ENCODE results near the gene DBP. TPM values are rescaled to one million over a fixed set of nuclear protein-coding genes. Genes with fewer than 3 reads are reported as not detected.

Gene DBP
- polyA plus RNA-seq, 2 donors, result 8.9 to 13.3 TPM

DNA sequence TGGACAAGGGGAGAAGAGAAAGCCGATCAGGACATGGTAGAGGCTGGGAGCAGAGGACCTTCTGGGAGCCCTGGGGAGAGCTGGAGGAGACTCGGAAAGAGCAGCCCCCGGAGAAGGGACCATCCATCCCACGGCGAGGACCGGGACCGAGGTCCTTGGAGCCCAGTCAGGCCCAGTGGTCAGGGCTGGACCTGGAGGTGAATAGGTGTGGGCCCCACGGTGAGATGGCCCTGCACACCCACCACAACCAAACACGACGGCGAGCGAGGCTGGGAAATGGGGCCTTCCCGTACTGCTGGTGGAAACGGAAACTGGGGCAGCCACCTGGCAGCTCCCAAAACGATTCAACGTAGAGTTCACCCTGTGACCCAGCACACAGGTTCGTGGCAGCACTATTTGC lies 39.3 kb upstream of the DBP start:
- Histone ChIP-seq H3K27me3 (ENCODE audit: control insufficient read depth in 1 of 2, insufficient read depth in 2 of 2, low read length in 2 of 2) (no peaks in the 10 kb centered on the region), H3K4me3 (ENCODE audit: low read depth in 1 of 2, low read length in 2 of 2) (no peak overlapping the region), H3K4me1 (ENCODE audit: control insufficient read depth in 2 of 2, insufficient read depth in 2 of 2, low read length in 1 of 2) (peaks cover 3% of the 10 kb centered on the region in 2 donors), H3K27ac (ENCODE audit: low read depth in 2 of 2, low read length in 1 of 2) (peak overlapping the region; percentile 67 to 93), H3K9me3 (ENCODE audit: control insufficient read depth in 2 of 2, insufficient read depth in 1 of 2, low read depth in 1 of 2, low read length in 1 of 2) (no peaks in the 10 kb centered on the region), H3K36me3 (ENCODE audit: control insufficient read depth in 2 of 2, insufficient read depth in 2 of 2, low read length in 1 of 2) (no peaks in the 10 kb centered on the region)
- 84 to 88% methylated on average over 17 of the region's 17 CpGs for WGBS, 2 donors

DNA sequence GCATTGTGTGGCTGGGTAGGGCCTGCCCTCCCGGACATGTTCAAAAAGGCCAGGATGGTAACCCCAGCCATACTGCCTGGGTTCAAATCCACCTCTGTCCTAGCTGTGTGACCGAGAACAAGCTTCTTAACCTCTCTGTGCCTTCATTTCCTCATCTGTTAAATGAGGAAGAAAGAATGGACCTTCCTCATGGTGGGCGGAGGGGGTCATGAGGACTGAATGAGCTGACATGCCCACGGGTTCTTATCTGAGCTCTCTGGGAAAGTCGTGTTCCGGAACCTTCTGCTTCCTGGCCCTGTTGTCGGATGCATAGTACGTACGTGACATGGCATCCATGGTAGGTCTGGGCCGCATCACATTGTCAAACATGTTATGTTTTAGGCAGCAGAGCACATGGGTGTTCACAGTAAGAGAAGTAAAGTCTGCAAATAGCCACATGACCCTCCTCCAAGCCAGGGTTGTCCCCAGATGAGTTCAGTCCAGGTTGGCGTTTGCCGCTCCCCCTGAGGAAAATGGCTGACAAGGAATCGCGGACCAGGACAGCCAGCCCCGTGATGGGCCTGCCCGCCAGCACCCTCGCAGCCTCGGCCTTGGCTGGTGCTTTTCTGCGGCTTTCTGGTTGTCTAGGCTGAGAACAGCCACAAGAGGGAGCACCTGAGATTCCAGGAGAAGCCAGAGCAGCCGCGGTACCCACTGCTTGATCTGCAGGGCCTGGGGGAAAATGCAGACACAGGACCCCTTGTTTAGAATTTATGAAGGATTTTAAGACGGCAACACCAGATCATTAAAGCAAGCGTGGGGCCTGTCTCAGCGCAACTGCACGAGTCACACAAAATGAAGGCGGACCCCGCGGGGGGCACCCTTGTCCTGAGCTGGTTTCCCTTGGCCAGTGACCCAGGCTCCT lies 38.0 kb upstream of the DBP start:
- peaks cover 3% of the 10 kb centered on the region in 2 donors for H3K4me1 ChIP-seq (ENCODE audit: control insufficient read depth in 2 of 2, insufficient read depth in 2 of 2, low read length in 1 of 2)
- H3K27ac ChIP-seq (ENCODE audit: low read depth in 2 of 2, low read length in 1 of 2), result no peak overlapping the region
- H3K27me3 ChIP-seq (ENCODE audit: control insufficient read depth in 1 of 2, insufficient read depth in 2 of 2, low read length in 2 of 2), result no peaks in the 10 kb centered on the region
- H3K4me3 ChIP-seq (ENCODE audit: low read depth in 1 of 2, low read length in 2 of 2), result no peak overlapping the region
- WGBS, 2 donors, result 37 to 38% methylated on average over 28 of the region's 28 CpGs
- no peaks in the 10 kb centered on the region for H3K36me3 ChIP-seq (ENCODE audit: control insufficient read depth in 2 of 2, insufficient read depth in 2 of 2, low read length in 1 of 2)
- no peaks in the 10 kb centered on the region for H3K9me3 ChIP-seq (ENCODE audit: control insufficient read depth in 2 of 2, insufficient read depth in 1 of 2, low read depth in 1 of 2, low read length in 1 of 2)

DNA sequence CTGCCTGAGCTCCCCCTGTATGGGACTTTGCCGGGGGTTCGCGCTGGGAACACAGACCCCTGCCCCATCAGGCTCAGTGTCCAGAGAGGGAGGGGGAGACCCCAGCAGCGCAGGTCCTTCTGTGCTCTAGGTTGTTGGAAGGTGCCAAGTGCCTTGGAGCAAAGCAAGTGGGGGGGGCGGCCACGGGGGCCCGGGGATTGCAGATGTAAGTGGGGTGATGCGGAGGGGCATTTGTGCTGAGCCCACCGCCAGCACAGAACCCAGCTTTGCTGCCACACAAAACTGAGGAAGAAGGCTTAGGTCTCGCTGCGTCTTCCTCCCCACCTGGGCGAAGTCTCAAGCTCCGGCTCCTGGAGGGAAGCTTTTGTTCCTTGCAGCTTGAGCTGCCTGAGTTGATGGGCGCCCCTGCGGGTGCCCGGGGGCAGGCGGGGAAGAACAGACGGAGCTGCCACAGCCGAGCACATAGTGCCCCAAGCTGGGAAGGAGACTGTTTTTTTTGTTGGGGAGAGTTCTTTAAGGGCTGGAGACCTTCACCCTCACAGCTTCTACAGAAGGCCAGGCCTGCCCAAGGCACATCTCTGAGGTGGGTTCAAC lies 37.1 kb upstream of the DBP start:
- Histone ChIP-seq H3K27ac (ENCODE audit: low read depth in 2 of 2, low read length in 1 of 2) (no peak overlapping the region), H3K4me3 (ENCODE audit: low read depth in 1 of 2, low read length in 2 of 2) (no peak overlapping the region), H3K27me3 (ENCODE audit: control insufficient read depth in 1 of 2, insufficient read depth in 2 of 2, low read length in 2 of 2) (no peaks in the 10 kb centered on the region), H3K36me3 (ENCODE audit: control insufficient read depth in 2 of 2, insufficient read depth in 2 of 2, low read length in 1 of 2) (no peaks in the 10 kb centered on the region), H3K4me1 (ENCODE audit: control insufficient read depth in 2 of 2, insufficient read depth in 2 of 2, low read length in 1 of 2) (peaks cover 3% of the 10 kb centered on the region in 2 donors), H3K9me3 (ENCODE audit: control insufficient read depth in 2 of 2, insufficient read depth in 1 of 2, low read depth in 1 of 2, low read length in 1 of 2) (no peaks in the 10 kb centered on the region)
- WGBS, 2 donors, result 88 to 89% methylated on average over 19 of the region's 19 CpGs

DNA sequence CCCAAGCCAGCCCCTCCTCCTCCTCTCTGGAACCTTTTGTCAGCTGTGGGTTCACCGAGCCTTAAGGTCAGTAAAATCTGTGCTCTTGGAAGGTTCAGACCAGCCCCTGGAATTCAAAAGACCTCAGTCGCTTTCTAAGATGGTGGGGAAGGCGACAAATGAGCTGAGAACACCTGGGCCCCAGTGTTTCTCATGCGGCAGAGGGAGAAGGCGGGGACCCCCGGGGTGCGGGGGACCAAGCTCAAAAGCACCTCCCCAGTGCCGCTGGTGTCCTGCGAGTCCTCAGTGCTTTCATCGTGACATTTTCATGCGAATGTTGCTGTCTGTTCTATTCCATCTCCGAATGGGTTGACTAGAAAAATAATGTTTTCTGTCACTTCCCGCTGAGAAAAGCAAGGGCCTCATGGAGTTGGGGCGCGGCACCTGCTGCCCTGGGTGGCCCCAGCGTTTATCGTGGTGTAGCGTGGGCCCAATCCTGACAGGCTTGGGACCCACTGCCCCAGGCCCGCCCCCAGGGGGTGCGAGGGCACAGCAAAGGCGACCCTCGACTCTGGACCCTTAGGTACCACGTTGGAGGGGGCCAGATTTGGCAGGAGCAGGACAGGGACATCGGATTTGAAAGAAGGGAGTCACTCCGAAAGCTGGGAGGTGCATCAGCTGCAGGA lies 36.4 kb upstream of the DBP start:
- Histone ChIP-seq H3K4me3 (ENCODE audit: low read depth in 1 of 2, low read length in 2 of 2) (no peak overlapping the region), H3K4me1 (ENCODE audit: control insufficient read depth in 2 of 2, insufficient read depth in 2 of 2, low read length in 1 of 2) (peaks cover 3% of the 10 kb centered on the region in 2 donors), H3K27ac (ENCODE audit: low read depth in 2 of 2, low read length in 1 of 2) (no peak overlapping the region), H3K27me3 (ENCODE audit: control insufficient read depth in 1 of 2, insufficient read depth in 2 of 2, low read length in 2 of 2) (no peaks in the 10 kb centered on the region), H3K9me3 (ENCODE audit: control insufficient read depth in 2 of 2, insufficient read depth in 1 of 2, low read depth in 1 of 2, low read length in 1 of 2) (no peaks in the 10 kb centered on the region), H3K36me3 (ENCODE audit: control insufficient read depth in 2 of 2, insufficient read depth in 2 of 2, low read length in 1 of 2) (no peaks in the 10 kb centered on the region)
- 82 to 83% methylated on average over 25 of the region's 25 CpGs for WGBS, 2 donors

DNA sequence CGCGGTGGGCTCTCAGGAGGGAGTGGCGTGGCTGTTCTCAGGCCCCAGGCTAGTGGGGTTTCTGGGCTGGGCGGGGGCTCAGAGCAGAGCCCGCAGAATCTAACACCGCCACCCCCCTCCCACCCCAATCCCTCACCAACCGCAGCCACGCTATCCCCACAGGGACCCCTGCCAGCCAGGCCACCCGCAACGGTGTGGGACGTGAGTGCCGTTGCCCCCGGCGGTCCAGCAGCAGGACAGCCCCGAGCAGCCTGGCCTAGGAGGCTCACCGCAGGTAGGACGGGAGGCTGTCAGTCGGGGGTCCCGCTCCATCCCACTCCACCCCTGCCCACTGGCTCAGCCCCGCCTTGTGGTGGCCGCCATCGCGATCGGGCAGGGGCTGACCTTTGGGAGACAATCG lies 35.8 kb upstream of the DBP start, which contains the start of gene NTN5:
NTN5 (minus strand) TSS at position 24 of the 400 bp plus-strand sequence. CDS start 2,031 bp downstream, outside the sequence.
- no peak within 1 kb of the TSS for H3K27ac ChIP-seq (ENCODE audit: low read depth in 2 of 2, low read length in 1 of 2)
- H3K4me3 ChIP-seq (ENCODE audit: low read depth in 1 of 2, low read length in 2 of 2), result no peak within 1 kb of the TSS
- no peaks in the 10 kb centered on the region for H3K27me3 ChIP-seq (ENCODE audit: control insufficient read depth in 1 of 2, insufficient read depth in 2 of 2, low read length in 2 of 2)
- 83 to 85% methylated on average over 24 to 25 of the region's 25 CpGs for WGBS, 2 donors
- H3K4me1 ChIP-seq (ENCODE audit: control insufficient read depth in 2 of 2, insufficient read depth in 2 of 2, low read length in 1 of 2), result peaks cover 1 to 3% of the 10 kb centered on the region in 2 donors
- H3K36me3 ChIP-seq (ENCODE audit: control insufficient read depth in 2 of 2, insufficient read depth in 2 of 2, low read length in 1 of 2), result no peaks in the 10 kb centered on the region
- no peaks in the 10 kb centered on the region for H3K9me3 ChIP-seq (ENCODE audit: control insufficient read depth in 2 of 2, insufficient read depth in 1 of 2, low read depth in 1 of 2, low read length in 1 of 2)

DNA sequence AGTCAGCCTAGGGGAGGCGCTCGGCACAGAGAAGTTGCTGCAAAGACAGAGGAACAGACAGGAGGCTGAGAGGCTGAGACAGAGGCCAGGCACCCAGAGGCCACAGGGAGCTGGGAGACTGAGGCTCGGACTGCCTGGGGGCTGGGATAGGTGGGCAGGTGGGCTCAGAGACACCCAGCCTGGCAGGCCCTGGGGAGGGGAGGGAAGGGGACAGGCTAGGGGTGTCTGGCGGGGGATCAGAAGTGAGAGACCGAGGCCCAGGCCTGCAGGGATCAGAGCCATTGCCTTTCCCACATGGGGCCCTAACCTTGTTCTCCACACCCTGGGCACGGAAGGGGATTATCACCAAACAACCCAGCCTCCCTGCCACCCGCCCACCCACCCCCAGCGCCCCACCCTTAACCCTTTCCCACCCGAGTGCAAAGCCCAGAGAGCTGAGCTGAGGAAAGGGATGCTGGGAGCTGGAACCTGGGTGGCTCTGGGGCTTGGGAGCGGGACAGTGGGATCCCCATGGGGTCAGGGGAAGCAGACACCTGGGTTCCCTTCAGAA lies 34.3 kb upstream of the DBP start:
- Histone ChIP-seq H3K4me1 (ENCODE audit: control insufficient read depth in 2 of 2, insufficient read depth in 2 of 2, low read length in 1 of 2) (peaks cover 0 to 2% of the 10 kb centered on the region in 2 donors), H3K9me3 (ENCODE audit: control insufficient read depth in 2 of 2, insufficient read depth in 1 of 2, low read depth in 1 of 2, low read length in 1 of 2) (no peaks in the 10 kb centered on the region), H3K36me3 (ENCODE audit: control insufficient read depth in 2 of 2, insufficient read depth in 2 of 2, low read length in 1 of 2) (no peaks in the 10 kb centered on the region), H3K27ac (ENCODE audit: low read depth in 2 of 2, low read length in 1 of 2) (no peak overlapping the region), H3K27me3 (ENCODE audit: control insufficient read depth in 1 of 2, insufficient read depth in 2 of 2, low read length in 2 of 2) (no peaks in the 10 kb centered on the region), H3K4me3 (ENCODE audit: low read depth in 1 of 2, low read length in 2 of 2) (no peak overlapping the region)
- 69 to 74% methylated on average over 9 to 10 of the region's 10 CpGs for WGBS, 2 donors

DNA sequence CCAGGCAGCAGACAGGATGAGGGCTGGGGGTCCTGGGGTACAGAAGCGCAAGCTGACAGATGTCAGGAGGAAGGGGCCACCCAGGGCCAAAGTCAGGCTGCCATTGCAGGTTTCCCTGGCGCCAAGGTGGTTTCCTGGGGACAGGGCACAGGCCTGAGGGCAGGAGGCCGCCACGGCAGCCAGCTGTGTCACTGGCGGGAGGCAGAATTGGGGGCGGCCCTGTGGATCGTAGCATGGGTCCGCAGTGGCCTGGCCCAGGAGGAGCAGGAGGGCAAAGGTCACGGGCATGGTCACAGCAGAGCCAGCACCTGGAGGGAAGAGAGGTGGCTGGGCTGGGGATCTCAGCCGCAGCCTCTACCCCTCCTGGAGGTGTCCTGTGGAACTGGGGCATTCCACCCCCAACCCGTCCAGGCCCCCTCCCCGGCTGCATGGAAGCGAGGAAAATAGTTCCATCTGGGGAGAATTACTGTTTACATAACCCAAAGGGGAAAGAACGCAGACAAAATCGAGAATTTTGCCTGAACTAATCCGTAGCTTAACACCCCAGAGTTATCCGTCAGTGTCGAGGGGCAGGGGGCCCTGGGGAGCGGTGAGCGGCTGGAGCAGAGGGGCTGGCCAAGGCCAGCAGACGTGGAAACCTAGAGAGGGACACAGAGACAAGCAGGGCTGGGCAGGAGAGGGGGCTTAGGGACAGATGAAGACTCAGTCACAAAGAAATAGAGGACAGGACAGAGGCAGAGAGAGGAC lies 33.7 kb upstream of the DBP start:
- Histone ChIP-seq H3K27me3 (ENCODE audit: control insufficient read depth in 1 of 2, insufficient read depth in 2 of 2, low read length in 2 of 2) (no peaks in the 10 kb centered on the region), H3K4me3 (ENCODE audit: low read depth in 1 of 2, low read length in 2 of 2) (no peak overlapping the region), H3K9me3 (ENCODE audit: control insufficient read depth in 2 of 2, insufficient read depth in 1 of 2, low read depth in 1 of 2, low read length in 1 of 2) (no peaks in the 10 kb centered on the region), H3K4me1 (ENCODE audit: control insufficient read depth in 2 of 2, insufficient read depth in 2 of 2, low read length in 1 of 2) (no peaks in the 10 kb centered on the region), H3K36me3 (ENCODE audit: control insufficient read depth in 2 of 2, insufficient read depth in 2 of 2, low read length in 1 of 2) (no peaks in the 10 kb centered on the region), H3K27ac (ENCODE audit: low read depth in 2 of 2, low read length in 1 of 2) (no peak overlapping the region)
- 80 to 83% methylated on average over 21 of the region's 21 CpGs for WGBS, 2 donors

DNA sequence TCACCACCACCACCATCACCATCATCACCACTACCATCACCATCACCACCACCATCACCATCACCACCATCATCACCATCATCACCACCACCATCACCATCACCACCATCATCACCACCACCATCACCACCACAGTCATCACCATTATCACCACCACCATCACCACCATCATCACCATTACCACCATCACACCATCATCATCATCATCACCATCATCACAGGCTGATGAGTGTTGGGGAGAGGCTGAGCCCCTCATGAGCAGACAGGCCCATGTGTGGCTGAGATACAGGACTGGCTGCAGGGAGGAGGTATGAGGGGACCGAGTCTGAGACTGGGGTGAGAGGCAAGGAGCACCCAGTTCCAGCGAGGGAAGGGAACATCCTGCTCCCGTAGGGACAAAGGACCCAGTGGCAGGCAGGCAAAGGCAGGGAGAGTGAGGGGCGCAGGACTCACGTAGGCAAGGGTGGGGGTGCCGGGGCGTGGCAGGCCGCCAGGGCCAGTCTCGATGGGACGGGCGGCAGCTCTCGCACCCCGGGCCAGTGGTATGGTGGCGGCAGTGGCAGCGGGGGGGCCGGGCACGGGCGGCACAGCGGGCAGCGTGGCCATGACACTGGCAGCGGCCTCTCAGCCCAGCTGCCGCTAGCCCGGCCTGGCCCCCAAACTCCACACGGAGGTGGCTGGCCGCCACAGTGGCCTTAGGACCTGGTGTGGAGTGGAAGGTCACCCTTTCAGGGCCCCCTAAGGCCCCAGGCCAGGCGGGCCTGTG lies 32.9 kb upstream of the DBP start:
- Histone ChIP-seq H3K36me3 (ENCODE audit: control insufficient read depth in 2 of 2, insufficient read depth in 2 of 2, low read length in 1 of 2) (no peaks in the 10 kb centered on the region), H3K4me3 (ENCODE audit: low read depth in 1 of 2, low read length in 2 of 2) (no peak overlapping the region), H3K4me1 (ENCODE audit: control insufficient read depth in 2 of 2, insufficient read depth in 2 of 2, low read length in 1 of 2) (no peaks in the 10 kb centered on the region), H3K9me3 (ENCODE audit: control insufficient read depth in 2 of 2, insufficient read depth in 1 of 2, low read depth in 1 of 2, low read length in 1 of 2) (no peaks in the 10 kb centered on the region), H3K27ac (ENCODE audit: low read depth in 2 of 2, low read length in 1 of 2) (no peak overlapping the region), H3K27me3 (ENCODE audit: control insufficient read depth in 1 of 2, insufficient read depth in 2 of 2, low read length in 2 of 2) (no peaks in the 10 kb centered on the region)
- WGBS, 2 donors, result 93 to 97% methylated on average over 26 of the region's 26 CpGs

Measured in esophagus (tissue), 2 donors.